HG03432 (cell line): ENCODE data around the gene PGAP6.
"Not testable (repeated sequence)": the region's sequence is repeated elsewhere in the genome, so short reads cannot be mapped to it uniquely, and the experiment has no call there.

Experiments used
- ATAC-seq: cut with Tn5 transposase; IDR thresholded peaks from one replicate; pipeline ENCODE4 v1.9.1; 2021; ENCODE audit warnings: mild to moderate bottlenecking, moderate library complexity; ENCODE audit not compliant: unreplicated experiment

PGAP6 gene

DNA sequence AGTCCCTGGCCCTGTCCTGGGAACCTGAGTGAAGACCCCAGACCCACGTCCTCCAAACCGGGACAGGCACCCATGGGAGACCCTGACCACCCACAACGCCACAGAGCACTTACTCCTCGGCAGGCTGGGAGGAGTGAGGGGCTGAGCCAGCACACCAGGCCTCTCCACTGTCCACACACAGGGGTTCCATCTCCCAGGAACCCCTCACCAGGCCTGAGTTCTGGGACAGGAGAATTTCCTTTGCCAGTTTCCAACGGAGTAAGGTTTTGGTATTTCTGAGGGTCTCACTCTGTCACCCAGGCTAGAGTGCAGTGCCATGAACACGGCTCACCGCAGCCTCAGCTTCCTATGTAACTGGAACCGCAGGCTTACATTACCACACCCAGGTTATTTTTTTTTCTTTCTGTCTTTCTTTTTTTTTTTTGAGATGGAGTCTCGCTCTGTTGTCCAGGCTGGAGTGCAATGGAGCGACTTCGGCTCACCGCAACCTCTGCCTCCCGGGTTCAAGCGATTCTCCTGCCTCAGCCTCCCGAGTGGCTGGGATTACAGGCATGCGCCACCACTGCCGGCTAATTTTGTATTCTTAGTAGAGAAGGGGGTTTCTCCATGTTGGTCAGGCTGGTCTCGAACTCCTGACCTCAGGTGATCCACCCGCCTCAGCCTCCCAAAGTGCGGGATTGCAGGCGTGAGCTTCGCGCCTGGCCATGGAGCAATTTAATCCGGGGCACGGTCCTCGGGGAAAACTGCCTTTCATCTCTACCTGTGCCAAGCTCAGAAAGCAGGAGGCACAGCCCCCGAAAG lies 1.6 kb downstream of the PGAP6 start:
- no peak for ATAC-seq

DNA sequence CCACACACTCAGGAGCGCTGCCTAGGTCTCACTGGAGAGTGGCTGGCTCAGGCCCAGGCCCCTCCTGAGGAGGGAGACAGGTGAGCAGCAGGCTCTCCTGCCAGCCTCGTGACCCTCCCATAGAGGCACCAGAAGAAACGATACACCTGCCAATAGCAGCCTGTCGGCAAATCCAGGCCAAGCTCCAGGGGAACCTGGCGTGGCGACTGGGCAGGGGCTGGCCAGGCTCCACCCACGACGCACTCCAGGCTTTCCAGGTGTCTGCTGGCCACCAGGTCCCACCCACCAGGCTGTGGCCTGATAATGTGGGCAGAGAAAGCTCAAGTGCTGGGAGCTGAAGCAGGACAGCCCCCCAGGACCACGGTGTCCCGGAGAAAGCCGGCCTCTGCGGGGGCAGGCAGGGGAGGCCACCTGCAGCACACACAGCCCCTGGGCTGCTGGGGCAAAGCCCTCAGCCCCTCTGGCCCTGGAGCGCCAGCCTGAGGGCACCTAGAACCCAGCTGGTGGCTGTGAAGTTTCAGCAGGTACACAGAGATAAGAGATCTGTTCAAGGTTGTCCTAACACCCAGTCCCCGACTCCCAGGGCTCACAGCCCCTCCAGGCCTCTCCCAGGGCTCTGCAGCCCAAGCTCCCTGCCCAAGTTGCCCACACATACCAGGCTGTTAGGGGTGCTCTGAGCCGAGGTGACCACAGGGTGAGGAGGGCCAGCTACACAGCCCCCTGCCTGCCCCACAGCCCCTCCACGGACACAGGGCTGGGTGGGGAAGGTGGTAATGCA lies 2.4 kb downstream of the PGAP6 start:
- no peak for ATAC-seq

GRCh38 chr16:378821-379182 lies 3.0 kb downstream of the PGAP6 start:
- ATAC-seq = no peak

- ATAC-seq = not testable (repeated sequence)
Measured at GRCh38 chr16:378113-378820, 3.5 kb downstream of the PGAP6 start.

DNA sequence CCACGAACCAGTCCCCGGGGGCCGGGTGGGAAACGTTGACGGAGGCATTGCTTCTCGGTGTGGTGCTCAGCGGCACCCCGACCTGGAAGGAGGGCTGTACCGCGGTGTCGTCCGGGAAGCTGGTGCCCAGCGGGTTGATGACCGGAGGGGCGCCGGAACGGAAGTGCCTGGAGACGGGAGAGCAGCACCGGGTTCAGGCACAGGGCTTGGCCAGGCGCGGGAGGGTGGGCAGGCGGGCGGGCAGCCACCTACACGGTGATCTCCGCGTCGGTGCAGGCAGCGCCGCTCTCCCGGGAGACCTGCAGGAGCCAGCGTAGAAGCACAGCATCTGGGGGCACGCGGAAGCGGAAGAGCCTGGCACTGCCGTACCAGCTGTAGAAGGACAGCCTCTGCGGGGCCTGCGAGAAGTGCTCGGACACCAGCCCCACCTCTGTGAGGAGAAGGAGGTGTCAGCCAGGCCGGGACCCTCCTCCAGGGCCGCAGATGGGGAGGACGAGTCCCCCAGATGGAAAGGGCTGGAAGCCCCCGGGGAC lies 4.3 kb downstream of the PGAP6 start:
- ATAC-seq = no peak

- no peak for ATAC-seq
Measured at GRCh38 chr16:376817-377418, 4.9 kb downstream of the PGAP6 start.

- ATAC-seq = no peak
Measured at GRCh38 chr16:375927-376816, 5.6 kb downstream of the PGAP6 start.

GRCh38 chr16:375212-375611 lies 6.6 kb downstream of the PGAP6 start:
- no peak for ATAC-seq

DNA sequence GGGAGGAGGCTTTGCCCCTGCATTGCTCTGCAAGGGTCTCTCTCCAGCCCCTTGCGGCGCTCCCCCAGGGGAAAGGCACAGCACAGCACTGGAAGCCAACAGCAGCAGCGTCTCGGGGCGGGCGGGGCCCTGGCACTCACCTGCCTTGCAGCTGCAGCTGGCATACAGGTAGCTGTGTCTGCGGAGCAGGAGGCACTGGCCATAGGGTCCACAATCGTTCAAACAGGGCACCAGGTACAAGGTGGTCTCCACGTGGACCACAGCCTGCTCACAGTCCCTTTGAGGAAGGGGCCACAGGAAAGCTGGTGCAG lies 7.2 kb downstream of the PGAP6 start:
- no peak for ATAC-seq

DNA sequence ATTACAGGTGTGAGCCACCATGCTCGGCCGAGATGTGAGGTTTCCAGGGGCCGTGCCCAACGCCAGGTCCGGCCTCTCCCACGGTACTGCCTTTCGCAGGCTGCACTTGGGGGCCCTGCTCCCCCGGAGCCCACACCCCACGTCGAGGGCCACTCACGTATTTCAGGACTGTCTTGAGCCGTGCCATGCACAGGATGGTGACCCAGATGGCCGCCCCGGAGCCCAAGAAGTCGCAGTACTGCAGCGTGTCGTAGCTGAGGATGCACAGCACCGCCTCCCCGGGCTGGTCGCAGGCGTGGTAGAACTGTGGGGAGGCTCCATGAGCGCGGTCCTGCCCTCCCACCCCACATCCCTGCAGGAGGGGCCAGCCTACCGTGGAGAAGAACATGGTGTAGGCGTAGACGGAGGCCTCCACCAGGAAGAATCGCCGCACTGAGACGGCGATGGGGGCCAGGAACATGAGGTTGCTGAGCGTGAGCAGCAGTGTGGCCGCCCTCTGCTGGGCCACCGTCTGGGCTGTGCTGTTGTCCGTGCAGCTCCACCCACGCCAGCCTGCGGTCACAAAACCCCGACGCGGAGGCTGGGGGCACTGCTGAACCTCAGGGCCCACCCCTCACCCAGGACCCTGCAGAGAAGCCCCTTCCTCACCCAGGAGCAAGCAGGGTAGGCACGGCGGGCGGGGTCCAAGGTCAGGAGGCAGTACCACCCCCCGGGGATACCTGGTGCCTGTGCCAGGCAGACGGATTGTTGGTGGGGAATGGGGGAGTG lies 7.7 kb downstream of the PGAP6 start:
- ATAC-seq = no peak

GRCh38 chr16:373020-373598 lies 8.7 kb downstream of the PGAP6 start:
- no peak for ATAC-seq

- ATAC-seq = no peak
Measured at GRCh38 chr16:372302-372983, 9.3 kb downstream of the PGAP6 start.

DNA sequence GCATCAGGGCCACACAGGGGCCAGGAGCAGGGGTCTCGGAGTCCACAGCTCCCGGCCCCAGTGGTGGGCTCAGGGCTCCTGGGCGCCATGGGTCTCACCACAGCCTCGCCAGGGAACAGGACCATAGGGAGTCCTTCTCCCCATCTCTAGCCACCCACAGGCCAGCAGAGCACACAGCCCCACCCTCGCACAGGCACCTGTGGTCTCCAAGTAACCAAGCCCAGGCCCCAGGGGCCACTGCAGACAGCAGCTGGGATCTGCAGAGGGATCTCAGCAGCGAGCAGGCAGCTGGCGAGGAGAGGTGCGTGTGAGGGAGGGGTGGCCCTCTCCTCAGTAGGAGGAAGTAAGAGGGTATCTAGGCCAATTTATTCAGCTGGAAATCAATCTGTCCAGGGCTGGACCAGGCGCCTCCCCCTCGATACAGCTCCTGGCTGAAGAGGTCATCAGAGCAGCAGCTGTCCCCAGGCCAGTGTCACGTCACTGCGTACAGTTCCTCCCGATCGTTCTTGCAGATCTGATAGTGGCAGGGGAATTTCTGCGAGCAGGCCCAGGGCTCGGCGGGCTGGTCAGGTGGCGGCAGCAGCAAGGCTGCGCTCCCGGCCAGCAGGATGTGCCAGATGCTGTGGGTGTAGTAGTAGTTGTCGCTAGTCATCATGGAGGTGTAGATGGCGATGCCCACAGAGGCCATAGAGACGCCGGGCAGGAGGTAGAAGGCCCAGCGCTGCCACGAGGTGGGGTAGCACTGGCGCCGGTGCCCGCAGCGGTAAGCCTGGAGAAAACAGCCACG lies 10.1 kb downstream of the PGAP6 start:
- ATAC-seq = no peak

DNA sequence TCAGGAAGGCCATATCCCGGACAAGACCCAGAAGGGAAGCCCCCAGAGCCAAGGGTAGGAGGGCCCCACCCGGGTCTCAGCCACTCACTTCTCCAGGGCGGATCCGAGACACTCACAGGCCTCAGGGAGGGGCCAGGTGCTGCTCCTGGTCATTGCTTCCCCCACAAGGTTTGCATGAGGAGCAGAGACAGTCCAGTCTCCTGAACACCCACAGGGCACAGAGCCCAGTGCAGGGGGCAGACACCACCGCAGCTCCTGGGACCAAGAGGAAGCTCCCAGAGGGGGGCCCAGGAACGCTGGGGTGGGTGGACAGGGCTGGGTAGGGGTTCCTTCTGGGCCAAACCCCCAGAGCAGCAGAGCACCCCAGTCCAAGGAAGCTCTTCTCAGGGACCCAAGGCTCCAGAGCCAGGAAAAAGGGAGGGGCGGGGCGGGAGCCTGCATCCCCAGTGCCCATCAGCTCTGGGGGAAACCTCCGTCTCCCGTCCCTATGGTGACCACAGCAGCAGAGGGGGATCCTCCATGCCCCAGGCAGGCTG lies 10.7 kb downstream of the PGAP6 start:
- ATAC-seq = no peak

DNA sequence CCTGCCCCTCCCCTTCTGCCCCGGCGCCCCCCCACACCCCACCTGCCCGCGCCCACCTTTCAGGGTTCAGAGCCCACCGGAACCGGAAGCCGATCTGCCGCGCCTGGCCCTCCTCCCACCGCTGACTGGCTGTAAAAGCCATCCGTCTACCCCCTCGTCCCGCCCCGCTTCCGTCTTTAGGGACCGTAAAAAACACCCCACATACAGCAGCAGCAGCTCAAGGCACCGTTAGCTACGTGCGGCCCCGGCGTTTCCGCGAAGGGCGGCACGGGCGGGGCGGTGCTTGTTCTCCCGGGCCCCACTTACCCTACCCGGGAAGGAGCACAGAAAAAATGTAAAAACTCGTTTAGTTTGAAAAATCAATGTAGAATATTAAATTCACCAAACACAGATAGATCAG lies 11.3 kb downstream of the PGAP6 start, which contains the start of gene MRPL28:
Gene MRPL28, minus strand, starts transcription at position 96 of the 400 bp plus-strand sequence. CDS start 320 bp downstream, outside the sequence.
- peak; percentile 76 for ATAC-seq

- ATAC-seq = no peak
Measured at GRCh38 chr16:369866-370436, 11.8 kb downstream of the PGAP6 start.

GRCh38 chr16:369275-369865 lies 12.4 kb downstream of the PGAP6 start:
- no peak for ATAC-seq
